Choroid plexus epithelial cell (primary cell): Measurements from ENCODE around the gene TAS2R3.
A peak's percentile ranks its signal among the peaks of the same experiment; 100 is the strongest.

ENCODE experiments used
- DNase-seq: peaks from one replicate; pipeline ENCODE4 v3.0.0-alpha.2; 2010; ENCODE audit warnings: low read depth
- H3K4me3 ChIP-seq: 2 replicates; pipeline ENCODE4 v1.5.1; 2011; ENCODE audit warnings: low read depth, mild to moderate bottlenecking, control low read depth, low read length, moderate library complexity
- CTCF ChIP-seq: conservative IDR thresholded peaks from 2 replicates; pipeline ENCODE4 v1.5.1; 2011; ENCODE audit warnings: low read depth, mild to moderate bottlenecking, control low read depth, inconsistent platforms, low read length, moderate library complexity

TAS2R3 gene

GRCh38 chr7:141785706-141786552, 22.0 kb downstream of the TAS2R3 start:
- DNase-seq: peak; percentile 78
- H3K4me3 ChIP-seq: no peak overlapping the region
- TF ChIP-seq CTCF: peak; percentile 81

- TF ChIP-seq CTCF: no peak
These were observed 24.4 kb downstream of the TAS2R3 start for GRCh38 chr7:141788296-141788695.

GRCh38 chr7:141789917-141790316, 26.0 kb downstream of the TAS2R3 start, which contains the start of gene TAS2R5:
Gene TAS2R5 (plus strand): TSS chr7:141790217. CDS start chr7:141790362, 145 bp downstream.
- TF ChIP-seq CTCF: no peak
- no peak for DNase-seq
- H3K4me3 ChIP-seq: no peak within 1 kb of the TSS

More at GRCh38 chr7:141788296-141788695, 24.4 kb downstream of the TAS2R3 start:
- no peak for DNase-seq
- no peak overlapping the region for H3K4me3 ChIP-seq

DNA sequence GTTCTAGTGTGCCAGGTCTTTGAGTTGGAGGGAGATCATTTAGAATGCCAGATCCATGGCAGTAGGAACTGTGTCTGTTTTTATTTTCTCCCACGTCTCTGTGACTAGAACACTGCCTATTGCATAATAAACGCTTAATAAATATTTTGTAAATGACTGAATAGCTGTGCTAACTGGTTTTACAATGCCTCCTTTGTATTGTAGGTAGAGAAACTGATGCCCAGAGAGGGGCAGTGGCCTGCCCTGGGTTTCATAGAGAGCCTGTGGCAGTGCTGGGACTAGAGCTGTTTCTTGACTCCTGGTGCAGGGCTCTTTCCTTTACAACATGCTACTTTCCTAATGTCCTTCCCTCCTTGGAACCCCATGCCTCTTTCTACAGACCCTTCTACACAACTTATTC, 28.6 kb downstream of the TAS2R3 start:
- no peak for TF ChIP-seq CTCF
- DNase-seq: no peak
- H3K4me3 ChIP-seq: no peak overlapping the region
